ENCODE data around the gene ELSPBP1. TPM values are rescaled to one million over a fixed set of nuclear protein-coding genes. Genes with fewer than 3 reads are reported as not detected.

The ELSPBP1 gene
- total RNA-seq, 1 experiment from 2014 or later: not detected

DNA sequence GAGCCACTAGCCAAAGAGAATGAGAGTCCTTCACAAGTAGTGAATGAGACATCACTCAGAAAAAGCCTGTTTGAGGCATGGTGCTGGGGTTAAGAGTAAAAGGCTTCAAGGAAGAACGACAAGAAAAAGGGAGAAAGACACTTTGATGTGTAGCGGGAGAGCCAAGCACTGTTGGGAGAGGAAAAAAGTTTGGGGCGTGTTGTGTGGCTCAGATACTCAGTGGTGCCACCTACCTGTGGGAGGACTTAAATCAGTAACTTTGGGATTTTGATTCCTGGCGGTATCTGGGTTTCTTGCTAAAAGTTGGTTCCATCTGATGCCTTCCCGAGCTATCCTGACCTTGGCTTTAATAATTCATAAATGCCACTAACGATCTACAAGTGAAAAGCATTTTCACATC, 12.3 kb downstream of the ELSPBP1 start:
- no peak overlapping the region for H2BK20ac ChIP-seq (ENCODE audit: low read depth, low read length, poor library complexity, severe bottlenecking)
- no peaks in the 10 kb centered on the region for H3K9me3 ChIP-seq (ENCODE audit: control insufficient read depth, low read depth, low read length)
- Mint-ChIP-seq H3K4me1 (peaks cover 5 to 6% of the 10 kb centered on the region in 2 experiments), H3K9me3 (peaks cover 0 to 3% of the 10 kb centered on the region in 2 experiments; a peak in 1 of 5 replicates), H3K27me3 (ENCODE audit: low read depth) (no peaks in the 10 kb centered on the region), H3K27ac (no peak overlapping the region), H3K4me3 (no peak overlapping the region), H3K36me3 (ENCODE audit: insufficient read depth in 1 of 3, low read depth in 3 of 3) (peaks cover 0 to 4% (median 2%) of the 10 kb centered on the region in 3 experiments; a peak in 3 of 7 replicates)
- no peak overlapping the region for H3K56ac ChIP-seq (ENCODE audit: insufficient read length, low read depth, low read length)
- H3K27me3 ChIP-seq (ENCODE audit: insufficient read depth, low read length): no peaks in the 10 kb centered on the region
- H3K4ac ChIP-seq (ENCODE audit: low read depth, low read length): no peak overlapping the region
- no CpG with 5 or more reads among the region's 6 CpGs for WGBS (ENCODE audit: extremely low coverage, insufficient read length, low lambda C conversion rate)
- H3K27ac ChIP-seq (ENCODE audit: insufficient read length, low read depth, low read length): no peak overlapping the region
- H3K18ac ChIP-seq (ENCODE audit: insufficient read length, low read depth, low read length): no peak overlapping the region
- H4K8ac ChIP-seq (replicated peaks; ENCODE audit: insufficient read length, low read depth, low read length): no peak overlapping the region
- no peak overlapping the region for H3T11ph ChIP-seq (ENCODE audit: low read length)
- no peak overlapping the region for H4K5ac ChIP-seq (ENCODE audit: insufficient read length, low read depth, low read length)
- no peaks in the 10 kb centered on the region for H3K4me1 ChIP-seq (ENCODE audit: insufficient read depth, low read length)
- no peak overlapping the region for H2BK5ac ChIP-seq (ENCODE audit: insufficient read length, low read length)
- no peak overlapping the region for H3K23ac ChIP-seq (ENCODE audit: insufficient read length, low read depth, low read length)
- no peak overlapping the region for H3K14ac ChIP-seq (ENCODE audit: insufficient read depth, low read length)
- peak; percentile 68 for TF ChIP-seq CTCF (conservative IDR thresholded peaks at IDR 0.05)
- H3K9ac ChIP-seq (ENCODE audit: extremely low read depth, insufficient read length, low read length): no peak overlapping the region
- no peak overlapping the region for H2BK12ac ChIP-seq (ENCODE audit: insufficient read length, low read depth, low read length)
- H2BK120ac ChIP-seq (ENCODE audit: low read depth, low read length, poor library complexity, severe bottlenecking): no peak overlapping the region
- no peak overlapping the region for H3K4me2 ChIP-seq (ENCODE audit: insufficient read depth, insufficient read length, low read length)
- peak; percentile 33 for DNase-seq
- H4K20me1 ChIP-seq (ENCODE audit: control insufficient read depth, insufficient read depth, insufficient read length): no peaks in the 10 kb centered on the region
- H2AFZ ChIP-seq (ENCODE audit: low read length): peak overlapping the region; percentile 100
- H3K79me2 ChIP-seq (ENCODE audit: insufficient read depth, low read length): no peaks in the 10 kb centered on the region
- no peak overlapping the region for H2BK15ac ChIP-seq (ENCODE audit: low read depth, low read length)
- no peaks in the 10 kb centered on the region for H3K23me2 ChIP-seq (ENCODE audit: insufficient read length, low read depth, low read length, poor library complexity, severe bottlenecking)
- H3K79me1 ChIP-seq (ENCODE audit: insufficient read depth, low read depth, low read length, poor library complexity, severe bottlenecking): no peaks in the 10 kb centered on the region
- H4K91ac ChIP-seq (ENCODE audit: insufficient read length, low read depth, low read length): no peak overlapping the region
- no peak overlapping the region for H2AK5ac ChIP-seq (ENCODE audit: insufficient read length, low read length)

Measured in H9 (cell line).